ENCODE data around the gene LGALS7B.
"Not testable (repeated sequence)": the region's sequence is repeated elsewhere in the genome, so short reads cannot be mapped to it uniquely, and the experiment has no call there.

LGALS7B gene

GRCh38 chr19:38825936-38826335 lies 36.9 kb downstream of the LGALS7B start:
- DNase-seq, result not testable (repeated sequence)

- no peak for DNase-seq
Observed at GRCh38 chr19:38826856-38827551, 38.0 kb downstream of the LGALS7B start.

GRCh38 chr19:38829203-38829602 lies 40.2 kb downstream of the LGALS7B start:
- not testable (repeated sequence) for DNase-seq

- no peak for DNase-seq
Observed at GRCh38 chr19:38830039-38830733, 41.2 kb downstream of the LGALS7B start.

GRCh38 chr19:38831142-38831605 lies 42.2 kb downstream of the LGALS7B start:
- no peak for DNase-seq

- no peak for DNase-seq
Observed at GRCh38 chr19:38833092-38833425, 44.1 kb downstream of the LGALS7B start.

- DNase-seq, result no peak
Observed at GRCh38 chr19:38834104-38834490, 45.1 kb downstream of the LGALS7B start.

- DNase-seq, result no peak
Observed at GRCh38 chr19:38834590-38834989, 45.6 kb downstream of the LGALS7B start.

- no peak for DNase-seq
Observed at GRCh38 chr19:38836159-38836982, 47.4 kb downstream of the LGALS7B start.

- no peak for DNase-seq
Observed at GRCh38 chr19:38836983-38837626, 48.1 kb downstream of the LGALS7B start.

- no peak for DNase-seq
Observed at GRCh38 chr19:38837656-38838121, 48.7 kb downstream of the LGALS7B start.

GRCh38 chr19:38838208-38838985 lies 49.4 kb downstream of the LGALS7B start:
- no peak for DNase-seq

GRCh38 chr19:38838986-38839761 lies 50.2 kb downstream of the LGALS7B start:
- DNase-seq, result no peak

GRCh38 chr19:38839816-38840582 lies 51.0 kb downstream of the LGALS7B start:
- DNase-seq, result no peak

- DNase-seq, result no peak
Observed at GRCh38 chr19:38840583-38840968, 51.6 kb downstream of the LGALS7B start.

Measured in DMS79 treated with DMSO at 0.1 percent for 48 hours (cell line).